ENCODE results near the gene BID. TPM values are rescaled to one million over a fixed set of nuclear protein-coding genes. Genes with fewer than 3 reads are reported as not detected.

Gene BID
- total and polyA plus RNA-seq, 2 of the 4 experiments (the other 2 are of a cell fraction), result 69.5 to 240 TPM

DNA sequence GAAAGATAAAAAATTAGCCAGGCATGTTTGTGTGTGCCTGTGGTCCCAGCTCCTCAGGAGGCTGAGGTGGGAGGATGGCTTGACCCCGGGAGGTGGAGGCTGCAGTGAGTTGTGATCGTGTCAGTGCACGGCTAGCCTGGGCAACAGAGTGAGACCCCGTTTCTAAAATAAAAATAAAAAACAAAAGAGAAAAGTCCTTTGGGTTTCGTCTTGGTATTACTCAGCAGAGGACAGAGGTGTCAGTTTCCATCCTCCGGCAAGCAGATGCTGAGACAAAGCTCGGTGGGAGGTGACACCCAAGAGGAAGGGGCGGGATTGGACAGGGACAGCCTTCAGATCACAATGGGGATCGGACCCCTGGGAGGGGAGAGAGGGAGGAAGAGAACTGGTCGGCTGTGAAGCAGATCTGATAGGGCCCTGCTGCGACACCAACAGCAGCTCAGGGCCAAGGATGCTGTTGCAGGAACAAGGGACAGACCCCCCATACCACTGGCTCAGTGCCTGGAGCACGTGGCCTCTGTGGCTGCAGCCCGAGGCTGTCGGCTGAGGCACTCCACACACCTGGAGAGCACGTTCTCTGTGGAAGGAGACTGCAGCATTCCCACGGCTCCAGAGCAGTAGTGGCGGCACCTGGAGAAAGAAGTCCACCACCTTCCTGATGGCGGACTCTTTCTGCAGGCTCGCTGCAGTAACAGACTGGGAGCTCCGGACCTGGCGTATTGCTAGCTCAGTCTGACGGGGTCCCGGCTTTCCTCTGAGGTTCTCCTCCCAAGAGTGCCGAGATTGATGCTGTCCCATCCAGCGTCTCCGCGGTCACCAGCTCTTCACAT is 5.2 kb upstream of the BID start:
- Histone ChIP-seq H2BK15ac (ENCODE audit: low read depth, low read length) (no peak overlapping the region), H2AK5ac (ENCODE audit: low read depth, low read length) (peak overlapping the region; percentile 6; the same call in 1 of the 2 replicates), H3K18ac (ENCODE audit: low read depth, low read length) (no peak overlapping the region), H2BK20ac (ENCODE audit: low read depth, low read length) (no peak overlapping the region), H4K91ac (ENCODE audit: insufficient read depth, low read depth, low read length) (no peak overlapping the region), H3K9ac (ENCODE audit: low read depth, low read length) (no peak overlapping the region), H3K9me1 (ENCODE audit: insufficient read depth, low read length) (peaks cover 5% of the 10 kb centered on the region; the same call in 1 of the 2 replicates), H3K23ac (ENCODE audit: low read depth, low read length) (no peak overlapping the region), H2BK120ac (ENCODE audit: low read depth, low read length) (no peak overlapping the region), H3K56ac (ENCODE audit: extremely low read depth, insufficient read depth, low read length) (no peak overlapping the region), H3K27ac (ENCODE audit: insufficient read depth, low read length) (no peak overlapping the region), H2AFZ (replicated peaks; ENCODE audit: low read length, poor library complexity) (no peak overlapping the region), H4K20me1 (ENCODE audit: insufficient read depth, low read length) (no peaks in the 10 kb centered on the region), H3K79me1 (ENCODE audit: low read depth in 1 of 2, low read length in 2 of 2) (no peaks in the 10 kb centered on the region), H4K5ac (ENCODE audit: low read depth, low read length) (no peak overlapping the region), H2BK5ac (ENCODE audit: low read depth, low read length, poor library complexity, severe bottlenecking) (no peak overlapping the region), H3K14ac (replicated peaks; ENCODE audit: low read depth, low read length) (no peak overlapping the region), H4K8ac (ENCODE audit: low read depth in 2 of 2, low read length in 2 of 2) (no peak overlapping the region), H3K4me2 (ENCODE audit: low read depth, low read length) (no peak overlapping the region), H2AK9ac (replicated peaks; ENCODE audit: low read depth, low read length, poor library complexity) (no peak overlapping the region), H3K9me3 (ENCODE audit: control insufficient read depth, insufficient read depth, low read length) (no peaks in the 10 kb centered on the region), H3K4me3 (ENCODE audit: insufficient read depth, low read depth, low read length) (no peak overlapping the region), H3K4me1 (ENCODE audit: control insufficient read depth, insufficient read depth, low read length) (peaks cover 14% of the 10 kb centered on the region), H3K4ac (ENCODE audit: low read depth, low read length) (no peak overlapping the region), H3K36me3 (ENCODE audit: control insufficient read depth, insufficient read depth, low read length) (no peaks in the 10 kb centered on the region), H3K27me3 (ENCODE audit: control insufficient read depth, insufficient read depth, low read length) (no peaks in the 10 kb centered on the region)
- no TSS peak for BruUV-seq (replicated peaks)
- ChIA-PET POLR2A (ENCODE audit: unreplicated experiment) (no interaction called here), CTCF (interaction anchor here (0.9 to 1.0 kb wide), 2 partner anchors 37 to 221 kb away, joined by 3 to 4 read pairs; no protein-coding TSS in a partner anchor)
- dilution Hi-C loops (cut with HindIII; ENCODE audit: low sequenced_read_pairs, unreplicated experiment), result no loop called here
- 77% methylated on average over 20 of the region's 27 CpGs; no CpG with 5 or more reads in 1 of the 2 experiments for WGBS, 2 experiments (ENCODE audit: extremely low coverage in 2 of 2, insufficient read length in 1 of 2)
- intact Hi-C loops (cut with micrococcal nuclease), result loop anchor here (10.0 kb wide), 1 partner anchor 225 kb away; no protein-coding TSS in a partner anchor
- TF ChIP-seq BHLHE40 (IDR thresholded peaks at IDR 0.05; ENCODE audit: low read depth, low read length), result no peak
- TF ChIP-seq, protein P1, sequence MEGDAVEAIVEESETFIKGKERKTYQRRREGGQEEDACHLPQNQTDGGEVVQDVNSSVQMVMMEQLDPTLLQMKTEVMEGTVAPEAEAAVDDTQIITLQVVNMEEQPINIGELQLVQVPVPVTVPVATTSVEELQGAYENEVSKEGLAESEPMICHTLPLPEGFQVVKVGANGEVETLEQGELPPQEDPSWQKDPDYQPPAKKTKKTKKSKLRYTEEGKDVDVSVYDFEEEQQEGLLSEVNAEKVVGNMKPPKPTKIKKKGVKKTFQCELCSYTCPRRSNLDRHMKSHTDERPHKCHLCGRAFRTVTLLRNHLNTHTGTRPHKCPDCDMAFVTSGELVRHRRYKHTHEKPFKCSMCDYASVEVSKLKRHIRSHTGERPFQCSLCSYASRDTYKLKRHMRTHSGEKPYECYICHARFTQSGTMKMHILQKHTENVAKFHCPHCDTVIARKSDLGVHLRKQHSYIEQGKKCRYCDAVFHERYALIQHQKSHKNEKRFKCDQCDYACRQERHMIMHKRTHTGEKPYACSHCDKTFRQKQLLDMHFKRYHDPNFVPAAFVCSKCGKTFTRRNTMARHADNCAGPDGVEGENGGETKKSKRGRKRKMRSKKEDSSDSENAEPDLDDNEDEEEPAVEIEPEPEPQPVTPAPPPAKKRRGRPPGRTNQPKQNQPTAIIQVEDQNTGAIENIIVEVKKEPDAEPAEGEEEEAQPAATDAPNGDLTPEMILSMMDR (conservative IDR thresholded peaks at IDR 0.05; ENCODE audit: low read depth, low read length), result no peak
- TF ChIP-seq RCOR1 (IDR thresholded peaks at IDR 0.05; ENCODE audit: insufficient replicate concordance, low read length), result no peak
- TF ChIP-seq CHD1 (IDR thresholded peaks at IDR 0.05; ENCODE audit: low read depth, low read length), result no peak
- TF ChIP-seq MXI1 (IDR thresholded peaks at IDR 0.05; ENCODE audit: borderline replicate concordance, low read depth, low read length), result no peak
- TF ChIP-seq MAFK (IDR thresholded peaks at IDR 0.05; ENCODE audit: low read depth, low read length), result no peak
- TF ChIP-seq CEBPB (IDR thresholded peaks at IDR 0.05; ENCODE audit: low read depth, low read length), result no peak
- no peak for TF ChIP-seq RFX5 (IDR thresholded peaks at IDR 0.05; ENCODE audit: low read depth, low read length)
- no peak for TF ChIP-seq FOS (IDR thresholded peaks at IDR 0.05; ENCODE audit: low read depth, low read length)
- no peak for TF ChIP-seq NFE2L2 (IDR thresholded peaks at IDR 0.05; ENCODE audit: low read depth, low read length)
- TF ChIP-seq RAD21 (IDR thresholded peaks at IDR 0.05; ENCODE audit: low read length), result no peak
- no peak for ATAC-seq (ENCODE audit: low read depth)
- in situ Hi-C loops (cut with MboI; ENCODE audit: low sequenced_read_pairs), result no loop called here
- DNase-seq, result no peak
